NCI-H526 (cell line): ENCODE results near the gene ADAMTSL2.

Source experiments
- DNase-seq, 2 experiments: peaks; one replicate each; lab custom pipeline; 2025; lab: John Stamatoyannopoulos, UW

The ADAMTSL2 gene

DNA sequence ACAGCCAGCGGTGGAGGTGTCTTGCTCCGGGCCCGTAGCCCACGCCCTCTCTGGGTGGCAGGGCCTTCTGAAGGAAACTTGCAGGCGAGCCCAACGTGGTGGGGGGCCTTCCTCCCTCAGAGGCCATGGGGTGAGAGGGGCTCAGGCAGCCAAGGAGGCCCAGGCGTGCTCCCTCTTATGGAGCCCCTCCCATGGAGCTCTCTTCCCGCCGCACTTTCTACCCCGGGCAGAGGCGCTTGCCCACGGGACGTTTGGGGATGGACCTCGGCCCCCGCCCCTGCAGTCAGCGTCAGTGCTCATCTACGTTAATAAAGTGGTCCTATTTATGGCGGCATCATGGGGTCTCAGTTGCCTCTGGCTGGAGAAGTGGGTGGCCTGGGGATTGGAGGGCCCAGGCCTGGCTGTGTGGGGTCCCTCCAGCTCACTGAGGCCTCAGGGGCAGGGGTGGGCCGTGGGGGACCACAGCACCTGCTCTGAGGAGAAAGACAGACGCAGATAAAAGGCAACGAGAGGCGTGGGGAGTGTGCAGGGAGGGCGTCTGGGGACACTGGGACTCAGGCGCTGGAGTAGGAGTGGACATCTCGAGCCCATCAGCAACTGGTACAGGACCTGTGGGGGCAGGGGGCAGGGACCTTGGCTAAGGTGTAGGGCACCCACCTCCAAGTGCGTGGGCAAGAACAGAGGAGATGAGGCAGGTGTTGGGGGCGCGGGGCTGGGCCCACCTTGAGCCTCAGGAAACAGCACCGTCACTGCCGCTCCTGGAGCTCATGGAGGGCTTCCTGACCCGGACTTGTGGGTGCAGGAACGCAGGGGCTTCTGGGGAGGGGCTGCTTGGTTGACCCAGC is 40.9 kb downstream of the ADAMTSL2 start:
- no peak for DNase-seq

DNA sequence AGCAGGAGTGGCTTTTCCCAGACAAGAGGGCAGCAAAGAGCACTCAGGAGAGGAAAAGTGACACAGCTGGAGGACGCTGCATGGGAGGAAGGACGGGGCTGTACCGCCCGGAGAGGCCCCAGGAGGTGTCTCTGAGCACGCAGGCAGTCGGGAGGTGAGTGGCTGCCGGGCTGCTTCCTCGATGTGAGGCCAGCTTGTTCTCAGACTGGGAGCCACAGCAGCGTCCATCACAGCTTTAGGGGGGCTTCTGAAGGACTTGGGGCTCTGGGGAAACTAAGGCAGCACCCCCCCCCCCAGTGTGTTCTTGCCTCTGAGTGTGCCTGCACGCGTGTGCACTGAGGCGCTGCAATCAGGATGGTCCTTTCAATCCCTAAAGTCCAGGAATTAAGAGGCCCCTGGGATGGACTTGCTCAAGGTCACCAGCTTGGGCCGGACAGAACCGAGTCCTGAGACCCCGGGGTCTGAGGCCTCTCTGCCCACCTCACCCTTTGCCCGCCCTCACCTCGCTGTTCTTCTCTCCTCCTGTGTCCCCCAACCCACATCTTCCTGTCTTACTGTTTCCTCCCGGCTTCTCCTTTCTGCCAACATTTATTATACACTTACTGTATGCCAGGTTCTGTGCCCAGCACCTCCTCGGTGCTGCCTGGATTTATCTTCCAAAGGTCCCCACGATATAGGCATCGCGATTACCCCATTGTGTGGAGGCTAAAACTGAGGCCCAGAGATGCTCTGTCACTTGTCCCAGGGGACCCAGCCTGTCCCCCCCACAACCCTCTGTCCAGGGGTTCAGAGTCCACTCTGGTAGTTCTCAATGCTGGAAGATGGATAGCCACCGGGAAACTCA is 41.7 kb downstream of the ADAMTSL2 start:
- DNase-seq, result no peak

DNA sequence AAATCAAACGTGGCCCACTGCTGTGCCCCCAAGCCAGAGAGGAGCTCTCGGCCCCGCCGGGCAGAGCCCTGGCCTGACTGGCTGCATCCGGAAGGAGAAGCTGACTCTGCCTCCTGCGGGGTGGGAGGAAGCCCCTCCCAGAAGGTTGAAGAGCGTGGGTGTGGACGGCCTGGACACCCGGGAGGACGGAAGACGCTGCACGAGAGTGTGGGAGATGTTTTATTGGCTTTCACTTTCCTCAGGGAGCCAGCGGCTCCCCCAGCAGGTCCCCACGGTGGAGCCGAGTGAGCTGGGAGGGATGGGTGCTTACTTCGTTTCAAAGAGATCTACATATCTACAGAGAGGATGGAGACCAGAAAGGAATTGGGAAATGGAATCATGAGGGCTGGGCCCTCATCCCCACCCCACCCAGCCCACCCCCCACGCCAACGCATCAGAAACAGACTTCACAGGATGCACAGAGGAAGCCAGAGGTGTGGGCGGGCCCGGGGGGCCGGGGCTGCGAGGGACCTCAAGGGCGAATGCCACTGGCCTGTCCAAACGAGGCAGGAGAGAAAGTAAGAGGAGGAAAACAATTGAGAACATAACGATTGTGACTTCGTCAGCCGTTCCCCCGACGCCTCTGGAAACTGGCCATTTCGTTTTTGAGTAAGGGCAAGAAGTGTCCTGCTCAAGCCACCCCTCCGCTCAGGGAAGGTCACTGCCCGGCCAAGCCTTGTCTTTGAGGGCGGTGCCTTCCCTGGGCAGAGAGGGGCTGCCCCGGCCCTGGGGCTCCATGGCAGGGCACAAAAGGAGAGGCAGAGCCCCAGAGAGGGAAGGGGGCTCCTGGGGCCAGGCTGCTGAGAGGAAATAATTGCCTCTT is 42.6 kb downstream of the ADAMTSL2 start:
- DNase-seq, result no peak

DNA sequence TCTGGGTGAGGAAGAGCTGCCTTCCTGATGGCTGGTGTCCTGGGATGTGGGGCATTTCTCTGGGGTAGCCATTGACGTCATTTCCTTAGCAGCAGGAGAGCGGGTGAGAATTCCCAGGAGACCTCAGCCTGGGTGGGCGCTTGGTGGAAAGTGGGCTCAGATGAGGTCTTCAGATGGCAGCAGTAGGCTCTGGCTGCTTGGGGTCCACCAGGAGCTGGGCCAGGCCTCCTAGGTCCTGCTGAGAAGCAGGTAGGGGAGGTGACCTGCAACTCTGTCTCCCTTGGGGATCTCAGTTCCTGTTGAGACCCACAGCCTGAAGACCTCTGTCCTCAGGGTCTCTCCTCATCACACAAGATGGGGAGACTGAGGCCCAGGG is 43.2 kb downstream of the ADAMTSL2 start:
- no peak for DNase-seq

DNA sequence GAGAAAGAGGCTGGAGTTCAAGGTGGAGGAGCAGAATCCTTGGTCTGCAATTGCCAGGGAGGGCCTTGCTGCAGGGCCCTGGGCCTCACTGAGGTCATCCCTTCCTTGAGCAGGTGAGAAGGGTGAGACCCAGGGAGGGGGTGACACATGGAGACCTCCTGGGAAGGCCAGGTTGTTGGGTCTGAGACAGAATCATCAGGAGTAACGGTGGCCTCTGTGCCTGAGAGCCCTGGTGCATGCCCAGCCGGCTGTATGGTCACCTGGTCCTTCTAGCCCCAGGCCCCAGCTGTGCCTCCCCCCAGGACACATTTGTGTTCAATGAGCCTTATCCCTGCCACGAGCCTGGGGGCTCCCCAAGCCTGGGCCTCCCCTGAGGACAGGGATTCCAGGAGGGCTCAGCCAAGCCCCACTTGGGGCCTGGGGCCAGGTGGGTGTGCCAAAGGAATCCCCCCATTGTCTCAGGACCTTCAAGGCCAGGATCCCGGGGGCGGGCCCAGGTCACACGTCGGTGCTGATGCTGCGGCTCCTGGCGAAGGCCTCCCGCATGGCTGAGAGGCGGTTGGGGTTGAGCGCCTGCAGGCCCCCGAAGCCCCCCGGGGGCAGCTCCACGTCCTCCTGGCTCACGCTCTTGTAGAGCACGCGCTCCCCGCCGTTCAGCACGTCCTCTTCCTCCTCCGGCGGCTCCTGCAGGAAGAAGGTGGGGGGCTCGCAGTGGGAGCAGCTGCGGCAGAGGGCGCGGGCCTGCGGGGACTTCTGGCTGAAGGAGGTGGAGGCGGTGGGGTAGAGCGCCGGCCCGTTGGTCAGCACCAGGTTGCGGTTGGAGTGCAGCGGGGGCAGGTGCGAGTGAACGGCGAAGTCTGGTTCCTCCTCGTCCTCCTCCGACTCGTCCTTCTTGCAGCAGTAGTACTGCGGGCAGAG is 44.3 kb downstream of the ADAMTSL2 start:
- no peak for DNase-seq

DNA sequence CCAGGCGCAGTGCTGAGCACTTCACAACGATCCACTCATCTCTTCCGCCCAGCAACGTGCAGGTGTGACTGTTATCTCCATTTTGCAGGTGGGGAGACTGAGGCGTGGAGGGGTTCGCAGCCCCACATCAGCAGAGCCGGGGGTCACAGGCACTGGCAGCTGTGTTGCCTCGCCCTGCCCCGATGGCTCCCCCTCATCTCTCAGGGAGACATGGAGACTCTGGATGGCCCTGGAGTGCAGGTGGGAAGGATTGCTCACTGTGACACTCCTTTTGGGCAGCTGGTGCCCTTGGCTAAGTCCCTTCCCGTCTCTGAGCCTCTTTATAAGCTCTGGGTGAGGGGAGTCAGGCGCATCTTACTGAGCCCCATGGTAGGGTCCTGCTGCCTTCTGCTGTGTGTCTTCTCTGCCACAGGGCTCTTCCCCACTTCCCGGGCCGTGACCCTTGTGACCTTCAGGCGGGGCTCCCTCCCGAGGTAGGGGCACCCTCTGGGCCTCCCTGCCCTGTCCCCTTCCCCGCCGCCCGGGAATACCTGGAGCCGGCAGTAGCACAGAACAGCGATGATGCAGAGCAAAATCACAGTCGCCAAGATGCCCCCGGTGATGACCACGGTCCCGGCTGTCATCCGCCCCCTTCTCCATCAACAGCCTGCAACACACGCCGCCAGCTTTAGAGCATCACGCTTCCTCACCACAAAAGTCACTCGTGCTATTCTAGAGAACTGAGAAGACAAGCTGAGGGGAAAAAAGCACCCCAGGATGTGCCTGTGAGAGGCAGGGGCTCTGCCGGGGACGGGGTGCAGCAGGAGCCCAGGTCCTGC is 45.3 kb downstream of the ADAMTSL2 start:
- no peak for DNase-seq

DNA sequence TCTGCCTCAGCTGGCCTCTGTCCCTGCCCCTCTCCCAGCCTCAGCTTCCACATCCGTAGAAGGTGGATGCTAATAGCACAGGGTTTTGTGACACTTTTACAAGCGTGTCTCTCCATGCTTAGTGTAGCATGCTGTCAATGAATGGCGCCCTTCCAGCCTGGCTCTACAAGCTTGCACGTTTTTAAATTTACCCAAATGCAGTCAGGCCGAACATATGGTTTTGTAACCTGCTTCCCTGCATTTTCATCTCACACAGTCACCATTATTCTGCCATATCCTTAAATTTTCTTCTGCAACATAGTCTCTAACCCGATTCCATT is 45.9 kb downstream of the ADAMTSL2 start:
- DNase-seq, result no peak

DNA sequence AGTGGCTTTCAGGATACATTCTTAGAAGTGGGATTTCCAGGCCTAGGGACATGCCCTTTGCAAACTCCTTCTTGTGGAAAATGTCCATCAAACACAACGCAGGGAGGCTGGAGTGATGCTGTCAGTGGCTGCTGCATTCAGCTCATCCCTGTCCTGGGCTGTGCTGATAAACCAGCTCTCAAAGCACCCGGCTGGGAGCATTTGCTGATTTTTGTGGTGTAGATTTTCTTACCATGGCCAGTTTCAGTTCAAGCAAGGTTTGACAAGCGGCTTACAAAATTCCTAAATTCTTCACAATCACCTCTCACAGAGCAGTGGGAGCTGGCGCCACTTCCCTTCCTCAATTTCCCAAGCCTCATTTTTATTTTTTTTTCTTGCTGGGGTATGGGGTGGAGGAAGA is 46.5 kb downstream of the ADAMTSL2 start:
- DNase-seq, result no peak

DNA sequence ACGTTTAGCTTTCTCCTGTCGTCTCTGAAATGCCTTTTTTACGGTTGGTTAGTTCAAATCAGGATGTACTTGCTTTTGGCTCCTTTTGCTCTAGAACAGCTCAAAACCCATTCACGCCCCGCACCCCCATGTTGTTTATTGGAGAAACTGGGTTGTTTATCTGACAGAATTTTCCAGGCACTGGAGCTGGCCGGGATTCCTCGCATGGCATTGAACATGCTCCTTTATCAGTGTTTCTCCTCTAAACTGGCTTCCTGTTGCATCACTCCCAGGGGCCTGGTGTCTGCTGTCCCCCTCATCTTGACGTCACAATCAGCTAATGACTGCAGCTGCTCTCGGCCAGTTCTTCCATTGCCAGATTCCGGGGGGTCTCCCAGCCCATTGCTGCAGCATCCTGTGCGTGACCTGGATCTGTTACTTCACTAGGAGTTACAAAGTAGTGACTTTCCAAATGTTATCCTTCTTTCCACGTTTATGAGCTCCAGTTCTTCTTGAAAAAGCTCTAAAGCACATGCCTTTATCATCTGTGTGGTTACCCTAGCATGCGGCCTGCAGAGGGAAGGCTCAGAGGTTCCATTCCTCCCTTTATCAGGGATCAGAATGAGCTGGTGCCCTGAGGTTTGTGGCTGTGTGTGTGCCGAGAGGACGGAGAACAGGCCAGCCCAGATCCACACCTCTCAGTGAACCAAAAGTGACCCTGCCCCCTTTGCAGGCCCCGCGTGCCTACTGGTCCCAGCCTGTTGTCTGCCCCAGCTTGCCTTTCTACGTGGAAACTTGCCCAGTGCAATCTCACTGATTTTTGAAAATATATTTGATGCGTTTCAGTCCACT is 47.2 kb downstream of the ADAMTSL2 start:
- no peak for DNase-seq

DNA sequence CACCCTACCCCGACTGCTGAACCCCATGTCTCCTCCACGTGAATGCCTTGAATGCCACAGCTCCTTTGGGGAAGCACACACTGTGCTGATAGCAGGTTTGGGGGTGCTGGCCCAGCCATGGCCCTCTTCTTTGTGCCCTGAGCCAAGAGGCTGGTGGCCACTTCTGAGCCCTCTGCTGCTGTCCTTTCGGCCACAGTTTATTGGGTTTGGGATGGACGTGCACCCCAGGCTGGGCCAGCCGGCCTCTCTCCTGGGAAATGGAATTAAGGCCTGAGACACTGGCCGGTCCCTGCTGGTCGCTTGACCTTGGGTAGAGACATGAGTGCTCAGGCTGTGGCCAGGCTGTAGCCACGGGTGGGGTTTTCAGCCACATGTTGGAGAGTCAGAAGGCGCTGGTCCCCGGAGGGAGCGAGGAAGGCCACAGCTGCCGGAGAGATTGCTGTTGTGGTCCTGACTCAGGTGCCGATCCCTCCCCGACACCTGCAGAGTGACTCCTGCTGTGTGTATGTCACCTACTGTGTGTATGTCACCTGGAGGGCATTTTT is 48.1 kb downstream of the ADAMTSL2 start:
- no peak for DNase-seq

DNA sequence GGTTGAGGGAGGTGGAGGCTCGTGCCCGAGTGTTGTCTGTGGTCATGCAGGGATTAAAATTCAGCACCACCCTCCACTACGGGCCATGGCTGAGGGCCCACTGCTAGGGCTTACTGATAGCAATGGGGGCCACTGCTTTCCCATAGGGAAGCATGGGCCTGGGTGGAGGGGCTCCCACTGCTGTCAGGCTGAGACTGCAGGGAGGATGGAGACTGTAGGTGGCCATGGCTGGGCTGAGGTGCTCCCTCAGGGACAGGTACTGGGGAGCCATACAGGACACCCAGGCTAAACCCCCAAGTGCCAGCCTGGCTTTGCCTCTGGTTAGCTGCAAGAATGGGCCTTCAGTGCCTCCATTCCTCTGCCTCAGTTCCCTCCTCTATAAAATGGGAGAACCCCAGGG is 48.6 kb downstream of the ADAMTSL2 start:
- DNase-seq, result no peak

DNA sequence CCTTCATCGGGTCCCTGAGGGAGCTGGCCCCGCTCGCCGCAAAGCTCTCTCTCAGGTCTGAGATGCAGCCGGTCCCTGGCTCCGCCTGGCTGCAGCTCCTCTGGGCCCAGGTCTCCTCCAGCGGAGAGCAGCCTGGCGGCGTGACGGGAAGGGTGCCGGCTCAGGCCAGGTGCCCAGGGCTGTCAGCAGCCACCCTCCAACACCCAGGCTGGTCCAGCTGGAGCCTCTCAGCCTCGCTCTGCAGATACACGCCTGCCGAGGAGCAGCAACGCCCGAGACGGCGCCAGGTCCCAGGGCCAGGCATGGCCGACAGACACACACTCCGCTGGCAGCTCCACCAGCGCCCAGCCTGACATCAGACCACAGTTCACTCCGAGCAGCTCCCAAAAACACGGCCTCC is 49.1 kb downstream of the ADAMTSL2 start:
- DNase-seq, result no peak

DNA sequence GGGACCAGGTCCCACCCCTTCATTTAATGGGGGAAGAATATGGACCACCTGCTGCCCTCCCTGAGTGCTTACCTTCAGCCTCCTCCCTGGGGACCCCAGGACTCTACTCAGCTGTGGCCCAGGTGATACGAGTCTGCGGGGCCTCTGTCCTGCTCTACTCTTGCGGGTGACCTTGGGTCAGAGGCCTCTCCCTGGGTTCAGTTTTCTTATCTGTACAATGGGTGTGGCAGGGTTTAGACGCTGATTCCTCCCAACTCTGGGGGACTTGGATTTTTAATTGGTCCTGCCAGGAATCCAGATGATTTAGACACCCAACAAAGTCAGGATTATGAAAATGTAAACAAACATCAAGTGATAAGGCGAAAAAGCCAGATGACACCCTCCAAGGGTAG is 49.7 kb downstream of the ADAMTSL2 start:
- DNase-seq, result no peak

DNA sequence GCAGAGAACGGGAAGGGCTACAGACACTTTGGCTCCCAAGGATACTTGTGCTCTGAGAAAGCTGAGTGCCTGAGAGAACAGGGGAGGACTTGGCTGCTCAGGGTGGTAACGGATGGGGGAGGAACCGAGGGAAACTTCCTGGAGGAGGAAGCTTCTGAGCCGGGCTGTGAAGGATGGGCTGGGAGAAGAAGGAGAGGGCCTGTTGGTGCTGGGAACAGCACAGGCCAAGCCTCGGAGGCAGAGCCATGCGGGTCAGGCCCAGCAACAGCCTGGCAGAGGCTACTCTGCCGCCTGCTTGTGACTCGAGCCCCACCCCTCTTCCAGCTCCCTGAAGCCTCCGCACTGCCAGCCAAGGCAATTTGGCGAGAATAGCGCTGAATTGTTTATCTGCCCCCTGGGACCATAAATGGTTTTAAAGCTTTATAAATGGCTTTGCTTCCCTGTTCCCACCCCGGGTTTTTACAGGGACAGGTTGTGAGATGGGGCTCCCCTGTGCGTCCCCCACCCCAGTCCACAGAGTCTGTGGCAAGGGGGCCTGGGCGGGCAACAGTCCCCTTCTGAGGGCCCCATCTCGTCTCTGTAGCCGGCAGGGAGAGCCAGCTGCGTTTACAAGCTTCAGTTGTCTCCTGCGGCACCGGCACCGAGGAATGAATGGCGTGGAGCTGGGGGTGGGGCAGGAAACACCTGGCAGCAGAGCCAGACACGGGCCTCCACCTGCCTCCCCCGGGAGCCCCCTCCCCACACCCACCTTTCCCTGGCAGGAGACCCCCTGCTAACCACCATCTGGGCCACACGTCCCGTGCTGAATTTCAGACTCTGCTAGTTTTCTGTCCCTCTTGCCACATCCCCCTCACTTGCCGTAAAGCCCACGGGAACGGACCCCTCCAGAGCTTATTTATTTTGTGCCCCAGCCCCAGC is 50.3 kb downstream of the ADAMTSL2 start:
- DNase-seq, result peak; percentile 58 to 76

DNA sequence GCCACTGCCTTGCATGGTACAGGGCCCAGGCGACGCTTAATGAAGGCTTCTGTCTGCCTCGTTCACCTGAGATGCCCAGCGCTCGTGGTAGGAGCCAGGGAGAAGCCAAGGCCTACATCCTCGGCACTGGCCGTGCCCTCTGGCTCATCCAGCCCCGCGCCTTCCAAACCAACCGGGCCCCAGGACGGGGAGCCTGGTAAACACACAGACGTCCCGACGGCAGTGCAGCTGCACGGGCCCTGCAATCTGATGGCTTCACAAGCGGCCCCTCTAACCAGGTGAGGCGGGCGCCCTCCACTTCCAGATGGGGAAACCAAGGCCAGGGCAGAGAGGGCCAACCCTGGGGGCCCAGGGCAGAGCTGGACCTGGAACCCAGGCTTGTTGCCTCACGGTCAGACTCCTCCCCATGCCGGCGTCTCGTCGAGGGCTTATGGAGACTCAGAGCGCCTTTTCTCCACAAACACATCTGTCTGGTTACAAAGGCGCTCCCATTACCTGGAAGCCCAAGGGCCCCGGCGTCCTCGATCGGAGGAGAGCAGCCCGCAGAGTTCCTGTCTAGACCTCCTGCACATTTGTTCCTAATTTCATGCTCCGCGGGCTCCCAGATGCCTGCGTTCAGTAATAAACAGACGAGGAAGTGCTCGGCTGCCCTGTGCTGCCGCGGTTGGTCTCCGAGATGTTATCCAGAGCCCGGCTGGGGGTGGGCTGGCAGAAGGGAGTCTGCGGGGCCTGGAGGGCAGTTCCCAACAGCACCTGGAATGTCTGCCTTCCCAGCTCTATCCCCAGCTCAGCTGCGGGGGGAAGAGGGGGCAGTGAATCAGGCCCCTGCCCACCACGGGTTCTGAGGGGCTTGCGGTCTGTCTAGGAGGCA is 51.2 kb downstream of the ADAMTSL2 start:
- DNase-seq, result peak; percentile 10 to 51

DNA sequence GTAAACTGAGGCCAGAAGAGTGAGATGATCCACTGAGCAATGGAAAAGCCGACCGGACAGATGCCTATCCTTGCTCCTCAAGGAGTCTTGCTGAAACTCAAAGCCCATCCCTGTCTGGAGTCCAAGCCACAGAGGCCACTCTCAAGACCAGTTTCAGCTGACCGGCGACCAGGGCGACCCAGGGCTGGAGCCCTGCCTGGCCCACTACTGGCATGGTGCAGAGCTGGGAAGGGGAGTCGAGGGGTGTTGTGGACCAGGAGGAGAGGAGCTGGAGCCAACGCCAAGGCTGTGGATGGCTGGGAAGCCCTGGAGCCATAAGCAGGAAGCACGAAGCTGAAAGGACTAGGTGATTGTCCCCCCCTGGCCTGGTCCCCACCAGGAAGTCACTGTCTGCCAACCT is 52.5 kb downstream of the ADAMTSL2 start:
- no peak for DNase-seq

DNA sequence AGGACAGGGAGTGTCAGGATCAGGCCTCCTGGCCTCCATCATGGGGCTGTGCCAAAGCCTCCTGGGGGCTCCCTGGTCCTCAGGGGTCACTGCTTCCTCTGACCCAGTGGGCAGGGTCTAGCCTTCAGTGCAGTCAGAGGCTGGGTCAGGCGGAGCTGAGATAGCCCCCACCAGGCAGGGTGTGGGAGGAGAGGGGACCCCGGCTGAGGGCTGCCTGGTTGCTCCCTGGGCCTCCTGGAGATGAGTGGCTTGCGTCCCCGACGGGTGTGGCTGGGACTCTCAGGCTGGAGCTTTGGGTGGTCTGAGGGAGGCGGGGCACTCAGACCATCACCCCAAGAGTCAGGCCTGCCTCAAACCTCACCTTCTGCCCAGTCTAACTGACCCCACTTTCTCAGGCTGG is 53.0 kb downstream of the ADAMTSL2 start:
- DNase-seq, result no peak
